Measurements from ENCODE around the gene CARNS1.
"Not testable (repeated sequence)": the region's sequence is repeated elsewhere in the genome, so short reads cannot be mapped to it uniquely, and the experiment has no call there.

The CARNS1 gene

GRCh38 chr11:67396259-67396581 is 19.3 kb upstream of the CARNS1 start:
- DNase-seq (ENCODE audit: low read depth): no peak

GRCh38 chr11:67396587-67397389 is 18.7 kb upstream of the CARNS1 start:
- DNase-seq (ENCODE audit: low read depth): no peak

- no peak for DNase-seq (ENCODE audit: low read depth)
These were observed 17.9 kb upstream of the CARNS1 start for GRCh38 chr11:67397536-67397935.

DNA sequence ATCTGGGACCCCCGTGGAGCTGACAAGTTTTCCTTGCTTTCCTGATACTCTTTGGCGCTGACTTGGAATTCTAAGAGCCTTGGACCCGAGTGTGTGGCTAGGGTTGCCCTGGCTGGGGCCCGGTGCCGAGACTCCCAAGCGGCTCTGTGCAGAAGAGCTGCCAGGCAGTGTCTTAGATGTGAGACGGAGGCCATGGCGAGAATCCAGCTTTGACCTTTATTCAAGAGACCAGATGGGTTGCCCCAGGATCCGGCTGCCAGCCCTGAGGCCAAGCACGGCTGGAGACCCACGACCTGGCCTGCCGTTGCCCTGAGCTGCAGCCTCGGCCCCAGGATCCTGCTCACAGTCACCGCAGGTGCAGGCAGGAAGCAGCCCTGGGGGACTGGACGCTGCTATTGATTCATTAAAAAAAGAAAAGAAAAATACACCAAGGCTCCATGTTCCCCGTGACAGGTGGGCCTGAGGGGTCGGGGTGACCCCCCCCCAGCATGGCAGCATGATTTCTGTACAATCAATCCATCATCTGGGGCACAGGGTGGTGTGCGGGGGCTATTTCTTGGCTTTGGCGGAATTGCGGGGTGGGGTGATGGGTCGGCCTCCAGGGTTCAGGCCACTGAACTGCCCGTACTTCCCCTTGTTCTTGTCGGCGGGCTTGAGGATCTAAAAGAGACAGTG is 17.4 kb upstream of the CARNS1 start:
- DNase-seq (ENCODE audit: low read depth): no peak

GRCh38 chr11:67398661-67399563 is 16.6 kb upstream of the CARNS1 start:
- DNase-seq (ENCODE audit: low read depth): no peak

DNA sequence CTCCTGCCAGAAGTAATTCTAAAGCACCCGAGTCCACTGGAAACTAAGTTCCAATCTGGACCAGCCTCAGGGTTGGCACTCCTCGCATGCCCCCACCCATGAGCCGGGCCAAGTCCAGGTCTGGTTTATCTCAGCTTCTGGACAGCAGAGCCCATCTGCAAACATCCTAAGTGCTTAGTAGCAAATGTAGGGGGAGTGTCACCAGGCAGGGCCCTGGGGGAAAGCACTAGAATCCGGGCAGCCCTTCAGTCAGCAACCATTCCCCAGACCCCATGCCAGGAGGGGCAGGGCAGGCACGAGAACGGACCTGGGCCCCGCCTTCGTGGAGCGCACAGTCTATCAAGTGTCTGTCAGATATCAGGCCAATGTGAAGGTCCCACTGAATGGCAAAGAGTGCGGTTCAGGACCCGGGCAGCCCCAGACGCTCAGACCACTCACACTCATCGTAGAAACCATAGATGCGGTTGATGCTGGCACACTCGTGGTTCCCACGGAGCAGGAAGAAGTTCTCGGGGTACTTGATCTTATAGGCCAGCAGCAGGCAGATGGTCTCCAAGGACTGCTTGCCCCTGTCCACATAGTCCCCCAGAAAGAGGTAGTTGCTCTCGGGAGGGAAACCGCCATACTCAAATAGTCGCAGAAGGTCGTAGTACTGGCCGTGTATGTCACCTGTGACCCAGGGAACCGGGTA is 15.1 kb upstream of the CARNS1 start:
- DNase-seq (ENCODE audit: low read depth): no peak

- no peak for DNase-seq (ENCODE audit: low read depth)
These were observed 14.5 kb upstream of the CARNS1 start for GRCh38 chr11:67400942-67401494.

- peak; percentile 90 for DNase-seq (ENCODE audit: low read depth)
These were observed 13.8 kb upstream of the CARNS1 start, which contains the start of gene PPP1CA for GRCh38 chr11:67401495-67402191. TSS of gene PPP1CA (minus strand) at chr11:67401858. CDS start at chr11:67401782, 76 bp downstream.

DNA sequence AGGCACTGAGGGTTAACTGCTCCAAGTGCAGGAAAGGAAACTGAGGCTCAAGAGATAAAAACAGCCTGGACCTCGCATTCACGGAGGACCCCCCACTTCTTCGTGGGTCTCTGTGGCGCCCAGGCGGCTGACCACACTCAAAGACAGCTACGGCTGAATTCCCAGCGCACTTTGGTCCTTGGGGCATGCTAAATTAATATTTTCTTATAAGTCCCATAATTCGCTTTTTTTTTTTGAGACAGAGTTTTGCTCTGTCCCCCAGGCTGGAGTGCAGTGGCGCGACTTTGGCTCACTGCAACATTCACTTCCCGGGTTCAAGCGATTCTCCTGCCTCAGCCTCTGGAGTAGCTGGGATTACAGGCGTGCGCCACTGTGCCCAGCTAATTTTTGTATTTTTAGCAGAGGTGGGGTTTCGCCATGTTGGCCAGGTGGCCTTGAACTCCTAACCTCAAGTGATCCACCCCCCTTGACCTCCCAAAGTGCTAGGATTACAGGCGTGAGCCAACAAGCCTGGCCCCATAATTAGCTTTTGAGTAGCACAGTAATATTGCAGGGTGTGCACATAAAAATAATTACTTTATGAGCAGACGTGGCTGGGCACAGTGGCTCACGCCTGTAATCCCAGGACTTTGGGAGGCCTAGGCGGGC is 13.2 kb upstream of the CARNS1 start:
- DNase-seq (ENCODE audit: low read depth): not testable (repeated sequence)

DNA sequence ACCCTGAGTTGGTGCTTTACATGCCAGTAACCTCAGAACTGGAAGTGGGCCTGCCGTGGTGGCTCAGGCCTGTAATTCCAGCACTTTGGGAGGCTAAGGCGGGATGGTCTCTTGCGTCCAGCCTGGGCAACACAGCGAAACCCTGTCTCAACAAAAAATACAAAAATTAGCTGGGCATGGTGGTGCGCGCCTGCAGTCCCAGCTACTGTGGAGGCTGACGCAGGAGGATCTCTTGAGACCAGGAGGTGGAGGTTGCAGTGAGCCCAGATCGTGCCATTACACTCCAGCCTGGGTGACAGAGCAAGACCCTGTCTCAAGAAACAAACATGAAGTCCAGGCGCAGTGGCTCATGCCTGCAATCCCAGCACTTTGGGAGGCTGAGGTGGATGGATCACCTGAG is 12.4 kb upstream of the CARNS1 start:
- not testable (repeated sequence) for DNase-seq (ENCODE audit: low read depth)

DNA sequence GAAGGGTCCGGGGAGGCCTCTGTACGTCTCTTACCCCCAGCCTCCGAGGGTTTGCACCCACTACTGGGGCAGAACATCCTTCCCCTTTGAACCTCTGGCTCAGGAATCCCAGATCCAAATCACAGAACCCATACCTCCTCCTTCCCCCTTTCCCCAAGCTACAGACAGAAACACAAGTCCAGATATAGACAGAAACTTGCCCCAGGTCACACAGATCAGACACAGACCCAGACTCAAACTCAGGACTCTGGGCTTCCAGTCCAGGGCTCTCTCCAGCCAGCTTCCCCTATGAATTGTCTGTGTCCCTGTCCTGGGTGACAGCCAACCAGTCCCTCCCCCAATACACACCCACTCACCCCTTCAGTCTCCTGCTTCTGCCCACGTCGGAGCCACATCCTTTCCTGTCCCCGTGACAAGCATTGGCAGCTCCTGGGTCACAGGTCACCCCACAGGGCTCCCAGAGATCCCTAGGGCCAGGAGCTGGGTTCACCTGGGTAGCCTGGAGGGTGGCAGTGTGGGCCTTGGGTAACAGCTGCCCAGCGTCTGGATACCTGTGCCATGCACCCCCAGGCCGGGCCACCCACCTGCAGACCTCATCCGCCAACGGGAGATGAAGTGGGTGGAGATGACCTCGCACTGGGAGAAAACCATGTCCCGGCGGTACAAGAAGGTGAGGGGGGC is 10.8 kb upstream of the CARNS1 start:
- DNase-seq (ENCODE audit: low read depth): no peak

GRCh38 chr11:67405196-67405567 is 10.3 kb upstream of the CARNS1 start:
- no peak for DNase-seq (ENCODE audit: low read depth)

GRCh38 chr11:67405688-67406339 is 9.7 kb upstream of the CARNS1 start:
- DNase-seq (ENCODE audit: low read depth): no peak

DNA sequence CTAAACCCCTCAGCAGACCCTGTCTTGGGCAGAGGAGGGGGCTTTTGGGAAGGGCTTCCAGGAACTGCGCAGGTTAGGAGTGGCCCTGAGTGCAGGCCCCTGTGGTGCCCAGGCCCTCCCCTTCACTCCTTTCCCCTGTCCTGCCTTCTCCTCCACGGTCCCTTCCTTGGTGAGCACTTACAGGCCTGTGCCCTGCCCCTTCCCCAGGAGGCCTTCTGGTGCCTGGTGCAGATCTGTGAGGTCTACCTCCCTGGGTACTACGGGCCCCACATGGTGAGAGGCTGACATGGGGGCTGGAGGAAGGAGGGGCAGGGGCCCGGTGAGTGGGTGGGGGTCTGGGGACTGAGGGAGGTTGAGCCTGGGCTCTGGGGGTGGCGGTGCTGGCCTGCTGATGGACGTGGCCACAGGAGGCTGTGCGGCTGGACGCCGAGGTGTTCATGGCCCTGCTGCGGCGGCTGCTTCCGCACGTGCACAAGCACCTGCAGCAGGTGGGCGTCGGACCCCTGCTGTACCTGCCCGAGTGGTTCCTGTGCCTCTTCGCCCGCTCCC is 9.0 kb upstream of the CARNS1 start:
- DNase-seq (ENCODE audit: low read depth): no peak

DNA sequence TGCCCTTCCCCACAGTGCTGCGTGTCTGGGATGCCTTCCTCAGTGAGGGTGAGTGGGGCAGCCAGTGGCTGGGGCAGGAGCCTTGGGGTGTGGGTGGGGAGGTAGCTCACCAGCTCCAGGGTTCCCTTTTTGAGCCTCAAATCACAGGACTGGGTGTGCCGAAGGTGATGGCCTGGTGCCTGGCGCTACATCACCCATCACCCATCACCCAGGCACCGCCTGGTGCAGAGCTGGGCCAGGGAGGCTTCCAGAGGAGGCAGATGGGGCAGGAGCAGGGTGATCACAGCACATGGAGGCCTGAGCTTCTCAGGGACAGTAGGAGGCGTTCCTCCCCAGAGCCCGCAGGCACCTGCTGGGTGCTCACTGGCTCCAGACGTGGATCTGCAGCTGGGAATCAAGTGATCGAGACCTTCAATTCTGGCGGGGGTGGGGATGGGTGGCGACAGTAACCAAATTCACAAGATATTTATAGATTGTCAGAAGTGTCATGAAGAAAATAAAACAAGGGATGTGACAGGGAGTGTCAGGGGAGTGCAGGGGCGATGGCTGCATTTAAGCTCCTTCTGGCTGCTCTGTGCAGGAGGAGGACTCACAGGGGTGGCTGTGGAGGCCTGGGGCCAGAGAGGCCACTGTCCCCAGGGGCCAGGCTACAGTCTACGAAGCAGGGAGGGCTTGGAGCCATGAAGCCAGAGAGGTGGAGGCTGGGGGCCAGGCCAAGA is 8.3 kb upstream of the CARNS1 start:
- DNase-seq (ENCODE audit: low read depth): no peak

DNA sequence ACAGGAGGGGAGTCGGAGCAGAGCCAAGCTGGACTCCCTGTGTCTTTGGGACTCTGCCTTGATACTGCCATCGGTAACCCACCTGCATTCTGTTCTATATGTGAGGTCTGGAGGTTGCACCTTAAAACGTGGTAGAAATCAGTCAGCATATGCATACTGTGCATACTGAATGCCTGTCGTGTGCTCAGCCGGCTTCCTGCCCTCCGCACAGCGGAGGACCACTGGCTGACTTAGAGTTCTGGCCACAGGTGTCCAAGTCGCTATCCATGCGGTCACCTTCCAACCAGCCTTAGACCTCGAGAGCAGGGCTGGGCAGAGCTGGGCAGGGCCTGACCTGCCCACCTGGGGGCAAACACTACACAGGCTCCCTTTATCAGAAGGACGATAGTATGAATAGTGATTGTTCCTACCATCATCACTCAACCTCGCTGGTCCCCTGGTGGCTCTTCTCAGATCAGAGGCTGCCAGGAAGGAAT is 7.8 kb upstream of the CARNS1 start:
- DNase-seq (ENCODE audit: low read depth): no peak

- no peak for DNase-seq (ENCODE audit: low read depth)
These were observed 6.9 kb upstream of the CARNS1 start for GRCh38 chr11:67408437-67409200.
